HG02798 (cell line): ENCODE data around the gene TMEM109.
A peak's percentile ranks its signal among the peaks of the same experiment; 100 is the strongest.

Experiments used
- ATAC-seq: cut with Tn5 transposase; IDR thresholded peaks from one replicate; pipeline ENCODE4 v1.9.1; 2021; ENCODE audit warnings: mild to moderate bottlenecking; ENCODE audit not compliant: unreplicated experiment, poor library complexity

The TMEM109 gene

GRCh38 chr11:60959431-60959830 lies 45.5 kb downstream of the TMEM109 start:
- no peak for ATAC-seq

- no peak for ATAC-seq
Measured at GRCh38 chr11:60960405-60960804, 46.4 kb downstream of the TMEM109 start.

- ATAC-seq: no peak
Measured at GRCh38 chr11:60964801-60965200, 50.8 kb downstream of the TMEM109 start.

- no peak for ATAC-seq
Measured at GRCh38 chr11:60966890-60967289, 52.9 kb downstream of the TMEM109 start.

GRCh38 chr11:60968223-60968622 lies 54.3 kb downstream of the TMEM109 start:
- ATAC-seq: no peak

- peak; percentile 69 for ATAC-seq
Measured at GRCh38 chr11:60970369-60970774, 56.4 kb downstream of the TMEM109 start.

- no peak for ATAC-seq
Measured at GRCh38 chr11:60970890-60971289, 56.9 kb downstream of the TMEM109 start.

- ATAC-seq: no peak
Measured at GRCh38 chr11:60971520-60971919, 57.6 kb downstream of the TMEM109 start, which contains the start of gene CD6. Gene CD6 (plus strand): TSS chr11:60971680. CDS start chr11:60971866, 186 bp downstream.

- ATAC-seq: no peak
Measured at GRCh38 chr11:60972182-60973030, 58.4 kb downstream of the TMEM109 start.
